Bone marrow (tissue), 2 donors: ENCODE measurements around the gene MRAP.
A peak's percentile ranks its signal among the peaks of the same experiment; 100 is the strongest.
"Not testable (repeated sequence)": the region's sequence is repeated elsewhere in the genome, so short reads cannot be mapped to it uniquely, and the experiment has no call there.

Experiments
- DNase-seq, 2 donors: peaks; one replicate each; lab custom pipeline; 2025; lab: John Stamatoyannopoulos, UW

The MRAP gene

DNA sequence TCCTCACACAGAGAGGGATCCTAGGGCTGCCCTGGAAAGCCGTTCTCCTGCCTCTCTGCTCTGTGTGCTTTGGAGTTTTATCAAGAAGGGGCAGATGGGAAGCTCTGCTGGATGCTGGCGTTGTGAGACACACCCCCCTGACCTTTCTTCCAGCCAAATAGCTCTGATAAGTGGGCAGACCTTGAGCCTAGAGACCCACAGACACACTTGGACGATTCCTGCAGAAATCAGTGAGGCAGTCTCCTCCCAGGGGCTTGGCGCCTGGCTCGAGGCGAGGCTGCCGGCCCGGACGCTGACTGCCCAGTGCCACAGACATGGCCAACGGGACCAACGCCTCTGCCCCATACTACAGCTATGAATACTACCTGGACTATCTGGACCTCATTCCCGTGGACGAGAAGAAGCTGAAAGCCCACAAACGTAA lies at the start of gene MRAP:
Gene MRAP (plus strand): TSS at position 198 of the 424 bp plus-strand sequence. CDS start 117 bp downstream, at position 315.
- DNase-seq: no peak

DNA sequence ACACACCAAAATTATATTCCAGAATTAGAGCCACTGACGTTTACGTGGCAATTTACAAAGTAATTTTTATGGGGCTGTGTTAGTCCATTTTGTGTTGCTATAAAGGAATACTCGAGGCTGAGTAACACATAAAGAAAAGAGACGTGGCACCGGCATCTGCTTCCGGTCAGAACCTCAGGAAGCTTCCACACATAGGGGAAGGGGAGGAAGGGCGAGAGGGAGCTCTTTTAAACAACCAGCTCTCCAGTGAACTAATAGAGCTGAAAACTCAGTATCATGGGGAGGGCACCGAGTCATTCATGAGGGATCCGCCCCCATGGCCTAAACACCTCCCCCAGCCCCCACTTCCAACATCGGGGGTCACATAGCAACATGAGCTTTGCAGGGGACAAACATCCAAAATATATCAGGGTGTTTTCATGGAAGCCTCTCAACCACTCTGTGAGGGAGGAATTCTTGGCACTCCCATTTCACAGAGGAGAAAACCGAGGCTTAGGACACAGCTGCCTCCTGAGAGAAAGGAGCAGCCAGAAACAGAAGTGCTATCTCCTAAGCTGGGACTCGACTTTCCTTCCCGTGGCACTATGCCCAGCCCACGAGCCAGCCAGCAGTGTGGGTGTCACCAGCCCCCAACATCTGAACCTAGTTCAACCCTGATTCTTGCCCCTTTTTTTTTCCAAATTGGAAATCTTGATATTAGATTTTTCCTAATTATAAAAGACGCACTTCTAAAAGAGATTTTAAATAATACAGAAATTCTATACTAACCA lies 49.0 kb upstream of the MRAP start:
- DNase-seq: no peak

DNA sequence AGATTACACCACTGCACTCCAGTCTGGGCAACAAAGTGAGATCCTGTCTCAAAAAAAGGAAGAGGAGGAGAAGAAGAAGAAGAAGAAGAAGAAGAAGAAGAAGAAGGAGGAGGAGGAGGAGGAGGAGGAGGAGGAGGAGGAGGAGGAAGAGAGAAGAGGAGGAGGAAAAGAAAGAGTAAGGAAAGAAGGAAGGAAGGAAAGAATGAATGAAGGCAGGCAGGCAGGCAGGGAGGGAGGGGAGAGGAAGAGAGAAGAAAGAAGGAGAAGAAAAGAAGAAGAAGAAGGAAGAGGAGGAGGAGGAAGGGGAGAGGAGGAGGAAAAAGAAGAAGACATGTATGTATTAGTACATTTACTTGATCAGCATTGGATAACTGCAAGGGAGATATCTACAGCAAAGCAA lies 46.5 kb upstream of the MRAP start:
- no peak for DNase-seq

GRCh38 chr21:32253215-32253641 lies 45.4 kb upstream of the MRAP start:
- no peak for DNase-seq

DNA sequence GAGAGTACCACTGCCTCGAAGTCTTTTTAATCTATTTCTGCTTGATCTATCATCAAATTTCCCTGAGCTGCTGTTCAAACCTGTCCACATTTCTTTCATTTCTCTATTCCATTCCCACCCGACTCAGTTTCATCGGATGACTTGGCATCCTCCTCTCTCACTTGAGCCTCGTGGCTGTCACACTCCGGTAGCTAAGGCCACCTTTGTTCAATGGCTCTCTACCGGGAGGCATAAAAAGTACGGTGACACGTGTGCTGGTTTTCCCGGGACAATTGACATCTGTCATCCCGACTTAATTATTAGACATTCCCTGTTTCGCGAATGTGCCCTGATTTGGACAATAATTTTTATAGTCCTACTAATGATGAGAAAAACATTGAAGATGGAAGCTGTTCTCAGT lies 42.4 kb upstream of the MRAP start:
- DNase-seq: no peak

DNA sequence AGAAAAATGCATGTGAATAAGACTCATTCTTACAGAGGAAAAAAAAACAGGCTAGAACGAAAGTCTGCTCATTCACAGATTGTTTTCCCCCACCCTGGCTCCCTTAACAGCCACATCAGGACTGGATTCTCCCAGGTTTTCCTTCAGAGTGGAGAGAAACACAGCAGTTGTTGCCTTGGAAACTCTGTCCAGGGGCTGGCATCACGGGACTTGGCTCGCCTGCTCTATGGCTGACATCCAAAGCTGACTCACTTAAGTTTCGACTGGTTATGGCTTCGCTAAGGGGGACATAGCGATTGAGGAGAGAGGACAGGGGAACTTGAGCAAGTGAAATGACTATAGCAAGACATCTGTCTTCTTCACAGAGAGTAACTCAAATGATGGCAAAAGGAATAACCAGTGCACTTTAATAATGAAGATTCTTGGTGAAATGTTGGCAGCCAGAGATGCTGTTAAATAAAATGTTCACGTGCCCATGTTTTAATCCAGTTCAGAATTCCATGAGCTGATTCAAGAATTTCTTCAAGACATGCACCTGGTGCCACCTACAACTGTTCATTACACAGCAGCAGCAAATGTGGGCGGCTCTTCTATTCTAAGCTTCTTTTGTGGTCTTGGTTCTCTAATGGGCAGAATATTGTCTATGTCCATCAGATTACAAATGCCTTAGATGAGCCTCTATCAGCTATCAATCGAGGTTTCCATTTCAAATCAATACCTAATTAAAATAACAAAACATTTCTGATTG lies 41.6 kb upstream of the MRAP start:
- DNase-seq: no peak

GRCh38 chr21:32257962-32258785 lies 40.5 kb upstream of the MRAP start:
- no peak for DNase-seq

- not testable (repeated sequence) for DNase-seq
Observed at GRCh38 chr21:32258786-32259048, 39.9 kb upstream of the MRAP start.

DNA sequence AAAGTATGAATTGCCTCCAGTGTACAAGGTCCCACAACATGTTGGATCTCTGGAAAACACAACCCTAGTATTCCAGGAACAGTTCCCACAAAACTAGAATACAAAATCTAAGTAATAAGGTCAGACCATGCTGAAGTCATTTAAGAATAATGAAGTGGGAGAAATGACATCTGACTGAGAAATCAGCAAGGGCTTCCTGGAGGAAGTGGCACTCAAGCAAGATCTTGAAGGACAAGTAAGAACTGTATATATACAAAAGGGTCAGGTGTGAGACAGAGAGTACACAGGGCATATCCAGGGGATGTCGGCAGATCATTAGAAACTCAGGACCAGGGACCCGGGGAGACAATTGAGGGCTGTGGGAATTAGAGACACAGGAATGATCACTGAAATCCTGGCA lies 38.5 kb upstream of the MRAP start:
- DNase-seq: no peak

- DNase-seq: no peak
Observed at GRCh38 chr21:32261929-32262328, 36.7 kb upstream of the MRAP start.

GRCh38 chr21:32265321-32265720 lies 33.3 kb upstream of the MRAP start:
- DNase-seq: not testable (repeated sequence)

GRCh38 chr21:32270748-32271147 lies 27.9 kb upstream of the MRAP start:
- DNase-seq: no peak

- DNase-seq: no peak
Observed at GRCh38 chr21:32276671-32277070, 22.0 kb upstream of the MRAP start.

DNA sequence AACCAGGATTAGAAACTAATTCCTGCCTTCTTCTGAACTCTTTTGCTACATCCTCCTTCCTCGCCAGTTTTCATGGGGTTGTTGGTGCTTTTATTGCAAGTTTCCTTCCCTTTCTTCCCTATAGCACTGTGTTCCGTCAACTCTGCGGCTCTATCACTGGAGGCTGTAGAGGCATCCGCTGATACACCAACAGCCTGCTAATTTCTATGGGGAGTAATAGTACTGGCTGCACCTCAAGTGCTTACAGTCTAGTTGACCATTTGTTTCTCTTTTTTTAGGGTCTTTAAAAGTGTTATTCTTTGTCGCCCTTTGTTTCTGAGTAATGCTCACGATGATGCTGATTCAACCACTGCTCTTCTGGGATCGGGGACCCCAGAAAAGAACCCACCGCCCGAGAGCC lies 20.6 kb upstream of the MRAP start:
- DNase-seq: no peak

- peak; percentile 92 to 94 for DNase-seq
Observed at GRCh38 chr21:32278518-32279376, 19.9 kb upstream of the MRAP start, which contains the start of gene MIS18A. TSS of gene MIS18A (minus strand) at chr21:32279049. CDS start at chr21:32279014, 35 bp downstream.

- no peak for DNase-seq
Observed at GRCh38 chr21:32279377-32279680, 19.3 kb upstream of the MRAP start.

DNA sequence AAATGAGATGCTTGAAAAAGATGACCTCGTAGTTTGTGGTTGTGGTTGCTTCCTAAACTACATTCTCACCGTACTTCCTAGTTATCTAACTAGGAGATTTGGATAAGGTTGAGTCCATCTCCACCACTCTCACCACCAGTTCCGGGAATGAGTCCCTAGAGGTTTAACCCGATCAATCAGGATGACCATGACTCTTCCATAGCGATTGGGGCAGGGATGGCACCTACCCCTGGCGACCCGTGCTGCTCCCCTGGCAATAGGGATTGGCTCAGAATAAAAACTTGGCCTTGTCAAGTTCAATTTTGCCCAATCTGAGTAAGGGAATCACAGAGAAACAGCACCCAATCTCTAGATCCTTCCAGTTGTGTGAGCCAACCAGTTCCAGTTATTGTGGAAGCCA lies 17.1 kb upstream of the MRAP start:
- DNase-seq: no peak

DNA sequence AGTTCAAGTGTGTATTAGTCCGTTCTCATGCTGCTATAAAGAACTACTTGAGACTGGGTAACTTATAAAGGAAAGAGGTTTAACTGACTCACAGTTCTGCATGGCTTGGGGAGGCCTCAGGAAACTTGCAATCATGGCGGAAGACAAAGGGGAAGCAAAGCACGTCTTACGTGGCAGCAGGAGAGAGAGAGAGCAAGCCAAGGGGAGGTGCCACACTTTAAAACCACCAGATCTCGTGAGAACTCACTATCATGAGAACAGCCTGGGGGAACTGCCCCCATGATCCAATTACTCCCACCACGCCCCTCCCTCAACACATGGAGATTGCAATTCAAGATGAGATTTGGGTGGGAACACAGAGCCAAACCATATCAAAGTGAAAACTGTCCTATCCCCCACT lies 15.7 kb upstream of the MRAP start:
- no peak for DNase-seq

- no peak for DNase-seq
Observed at GRCh38 chr21:32285476-32285875, 13.2 kb upstream of the MRAP start.

- no peak for DNase-seq
Observed at GRCh38 chr21:32297449-32297848, 1.2 kb upstream of the MRAP start.

DNA sequence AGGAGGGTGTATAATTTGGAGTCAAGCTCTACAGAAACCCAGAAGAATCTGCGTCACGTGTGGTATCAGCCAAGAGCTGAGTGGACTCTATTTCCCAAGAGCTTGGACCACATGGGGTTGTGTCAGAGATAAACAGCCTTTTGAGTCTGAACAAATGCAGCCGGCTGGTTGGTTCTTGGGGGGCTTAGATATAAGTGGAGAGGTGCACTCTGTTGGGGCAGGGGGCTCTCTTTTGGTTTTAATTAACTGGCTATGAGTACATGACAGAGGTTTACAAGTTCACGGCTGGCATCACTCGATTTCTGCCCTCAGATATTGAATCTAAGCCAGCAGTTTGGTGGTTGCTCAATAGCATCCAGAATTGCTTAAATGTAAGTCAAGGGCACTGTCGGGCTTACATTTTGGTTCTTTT lies 501 bp upstream of the MRAP start:
- DNase-seq: no peak

GRCh38 chr21:32299695-32300094 lies 1.0 kb downstream of the MRAP start:
- DNase-seq: no peak
